ENCODE data around the gene CRYBG2. TPM values are rescaled to one million over a fixed set of nuclear protein-coding genes. Genes with fewer than 3 reads are reported as not detected.

CRYBG2 gene
- total and polyA plus RNA-seq, 10 of the 15 experiments (the other 5 are each of a cell fraction or from before 2014, with no cell fraction given), result 0.03 to 1.2 (median 0.11) TPM; not detected in 4

DNA sequence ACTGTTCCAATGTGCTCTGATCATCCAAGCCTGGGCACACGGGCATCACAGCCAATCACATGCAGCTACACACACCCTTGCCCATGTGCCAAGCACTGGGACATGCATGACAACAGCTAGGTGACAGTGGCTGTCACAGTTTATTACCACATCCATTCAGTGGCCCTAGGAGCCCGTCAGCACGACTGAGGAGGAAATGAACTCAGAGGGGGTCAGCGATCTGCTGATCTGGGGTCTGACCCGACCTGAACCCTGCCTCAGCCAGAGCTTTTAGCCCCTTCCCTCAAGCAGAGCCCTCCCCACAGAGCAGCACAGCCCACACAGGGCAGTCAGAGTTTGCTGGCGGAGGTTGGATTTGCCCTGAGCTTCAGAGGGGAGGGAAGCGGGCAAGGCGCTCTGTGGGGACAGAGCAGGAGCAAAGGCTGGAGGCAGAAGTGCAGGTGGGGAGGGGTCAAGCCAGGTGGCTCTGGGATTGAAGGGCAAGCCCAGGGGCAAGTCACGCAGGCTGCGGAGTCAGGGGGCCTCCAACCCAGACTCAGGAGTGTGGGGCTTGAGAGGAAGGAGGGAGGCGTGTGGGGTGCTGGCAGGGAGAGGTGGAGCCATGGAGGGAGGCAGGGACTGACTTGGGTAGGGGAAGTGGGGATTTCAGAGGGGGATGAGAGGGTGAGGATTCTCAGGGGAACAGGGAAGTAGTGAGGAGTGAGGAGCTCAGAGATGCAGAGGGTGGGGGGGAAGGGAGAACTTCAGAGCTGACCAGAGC lies 63.6 kb downstream of the CRYBG2 start (continued):
- 0 out of 2 replicates have a peak, but pooled peaks have one; percentile 6 for TF ChIP-seq TCF12 (IDR thresholded peaks at IDR 0.05; ENCODE audit: low read depth, low read length)

DNA sequence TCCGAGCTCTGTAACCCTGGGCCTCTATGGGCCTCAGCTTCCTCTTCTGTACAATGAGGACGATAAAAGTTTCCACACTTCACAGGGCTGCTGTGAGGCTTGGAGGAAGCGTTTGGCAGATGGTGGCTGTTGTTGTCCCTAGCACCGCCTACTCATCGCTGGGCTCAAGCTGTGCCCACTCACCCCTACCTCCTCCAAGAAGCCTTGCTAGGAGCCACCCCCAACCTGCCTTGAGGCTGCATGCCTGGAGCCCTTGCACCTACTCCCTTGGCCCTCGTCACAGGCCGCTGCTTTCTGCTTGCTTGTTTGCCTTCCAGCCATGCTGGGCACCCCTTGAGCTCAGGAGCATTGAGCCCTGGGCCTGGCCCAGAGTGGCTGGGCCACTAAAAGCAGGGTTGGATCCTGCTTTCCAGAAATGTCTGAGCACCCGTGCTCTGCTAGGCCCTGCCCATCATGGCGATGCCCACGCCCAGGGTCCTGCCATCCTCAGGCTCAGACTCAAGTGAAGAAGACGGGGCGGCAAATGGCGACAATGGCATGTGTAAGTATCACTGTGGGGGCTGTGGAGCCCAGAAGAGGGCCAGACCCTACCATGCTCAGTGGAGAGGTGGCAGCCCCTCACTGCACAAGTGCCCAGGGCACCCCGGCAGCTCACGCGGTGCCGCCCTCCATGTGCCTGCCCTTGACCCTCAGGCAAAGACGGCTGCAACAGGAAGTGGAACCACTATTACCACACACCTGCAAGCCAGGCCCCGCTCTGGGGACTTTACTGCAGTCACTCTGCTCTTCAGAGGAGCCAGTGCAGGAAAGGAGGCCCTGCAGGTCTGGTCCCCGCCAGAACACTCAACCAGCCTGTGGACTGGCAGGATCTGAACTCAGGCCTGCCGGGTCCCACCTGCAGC lies 64.5 kb downstream of the CRYBG2 start:
- no peaks in the 10 kb centered on the region for H3K9me3 ChIP-seq (replicated peaks; ENCODE audit: control insufficient read depth, insufficient read depth, low read length)
- TF ChIP-seq, protein P1, sequence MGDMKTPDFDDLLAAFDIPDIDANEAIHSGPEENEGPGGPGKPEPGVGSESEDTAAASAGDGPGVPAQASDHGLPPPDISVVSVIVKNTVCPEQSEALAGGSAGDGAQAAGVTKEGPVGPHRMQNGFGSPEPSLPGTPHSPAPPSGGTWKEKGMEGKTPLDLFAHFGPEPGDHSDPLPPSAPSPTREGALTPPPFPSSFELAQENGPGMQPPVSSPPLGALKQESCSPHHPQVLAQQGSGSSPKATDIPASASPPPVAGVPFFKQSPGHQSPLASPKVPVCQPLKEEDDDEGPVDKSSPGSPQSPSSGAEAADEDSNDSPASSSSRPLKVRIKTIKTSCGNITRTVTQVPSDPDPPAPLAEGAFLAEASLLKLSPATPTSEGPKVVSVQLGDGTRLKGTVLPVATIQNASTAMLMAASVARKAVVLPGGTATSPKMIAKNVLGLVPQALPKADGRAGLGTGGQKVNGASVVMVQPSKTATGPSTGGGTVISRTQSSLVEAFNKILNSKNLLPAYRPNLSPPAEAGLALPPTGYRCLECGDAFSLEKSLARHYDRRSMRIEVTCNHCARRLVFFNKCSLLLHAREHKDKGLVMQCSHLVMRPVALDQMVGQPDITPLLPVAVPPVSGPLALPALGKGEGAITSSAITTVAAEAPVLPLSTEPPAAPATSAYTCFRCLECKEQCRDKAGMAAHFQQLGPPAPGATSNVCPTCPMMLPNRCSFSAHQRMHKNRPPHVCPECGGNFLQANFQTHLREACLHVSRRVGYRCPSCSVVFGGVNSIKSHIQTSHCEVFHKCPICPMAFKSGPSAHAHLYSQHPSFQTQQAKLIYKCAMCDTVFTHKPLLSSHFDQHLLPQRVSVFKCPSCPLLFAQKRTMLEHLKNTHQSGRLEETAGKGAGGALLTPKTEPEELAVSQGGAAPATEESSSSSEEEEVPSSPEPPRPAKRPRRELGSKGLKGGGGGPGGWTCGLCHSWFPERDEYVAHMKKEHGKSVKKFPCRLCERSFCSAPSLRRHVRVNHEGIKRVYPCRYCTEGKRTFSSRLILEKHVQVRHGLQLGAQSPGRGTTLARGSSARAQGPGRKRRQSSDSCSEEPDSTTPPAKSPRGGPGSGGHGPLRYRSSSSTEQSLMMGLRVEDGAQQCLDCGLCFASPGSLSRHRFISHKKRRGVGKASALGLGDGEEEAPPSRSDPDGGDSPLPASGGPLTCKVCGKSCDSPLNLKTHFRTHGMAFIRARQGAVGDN (IDR thresholded peaks at IDR 0.05), result peak; percentile 75
- TF ChIP-seq ZBED1 (IDR thresholded peaks at IDR 0.05; ENCODE audit: borderline replicate concordance) (no peak), IKZF2 (IDR thresholded peaks at IDR 0.05) (peak in 1 of 2 experiments; percentile 34; a peak in 1 of 4 replicates), MXI1 (IDR thresholded peaks at IDR 0.05; ENCODE audit: low read depth, low read length) (0 out of 2 replicates have a peak, but pooled peaks have one; percentile 40), ZNF622 (IDR thresholded peaks at IDR 0.05) (no peak), MAX (IDR thresholded peaks at IDR 0.05; ENCODE audit: low read depth, low read length) (peak; percentile 40; the same call in 1 of the 2 replicates), BHLHE40 (IDR thresholded peaks at IDR 0.05; ENCODE audit: borderline replicate concordance in 1 of 2, low read depth in 2 of 2, low read length in 1 of 2) (peak; percentile 37 to 68; a peak in 3 of 4 replicates)
- TF ChIP-seq, protein P2, sequence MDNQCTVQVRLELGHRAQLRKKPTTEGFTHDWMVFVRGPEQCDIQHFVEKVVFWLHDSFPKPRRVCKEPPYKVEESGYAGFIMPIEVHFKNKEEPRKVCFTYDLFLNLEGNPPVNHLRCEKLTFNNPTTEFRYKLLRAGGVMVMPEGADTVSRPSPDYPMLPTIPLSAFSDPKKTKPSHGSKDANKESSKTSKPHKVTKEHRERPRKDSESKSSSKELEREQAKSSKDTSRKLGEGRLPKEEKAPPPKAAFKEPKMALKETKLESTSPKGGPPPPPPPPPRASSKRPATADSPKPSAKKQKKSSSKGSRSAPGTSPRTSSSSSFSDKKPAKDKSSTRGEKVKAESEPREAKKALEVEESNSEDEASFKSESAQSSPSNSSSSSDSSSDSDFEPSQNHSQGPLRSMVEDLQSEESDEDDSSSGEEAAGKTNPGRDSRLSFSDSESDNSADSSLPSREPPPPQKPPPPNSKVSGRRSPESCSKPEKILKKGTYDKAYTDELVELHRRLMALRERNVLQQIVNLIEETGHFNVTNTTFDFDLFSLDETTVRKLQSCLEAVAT (IDR thresholded peaks at IDR 0.05), result 0 out of 2 replicates have a peak, but pooled peaks have one; percentile 58

More for the DNA sequence above, 64.5 kb downstream of the CRYBG2 start:
- ATAC-seq (peak; percentile 60), DNase-seq (ENCODE audit: low read depth, low spot score) (no peak), FAIRE-seq (peak; percentile 73)
- Histone ChIP-seq H3K79me2 (ENCODE audit: control insufficient read depth, insufficient read depth, low read length) (no peaks in the 10 kb centered on the region), H3K4me1 (ENCODE audit: control insufficient read depth, insufficient read depth, low read length) (peaks cover 68% of the 10 kb centered on the region), H3K9ac (ENCODE audit: control insufficient read depth, insufficient read depth, low read length) (peak overlapping the region; percentile 42), H3K4me2 (ENCODE audit: control insufficient read depth, insufficient read depth) (peak overlapping the region; percentile 66), H3K36me3 (ENCODE audit: control insufficient read depth in 2 of 2, insufficient read depth in 2 of 2, low read length in 1 of 2) (no peaks in the 10 kb centered on the region), H3K27me3 (replicated peaks in 1 of 2; ENCODE audit: control insufficient read depth in 2 of 2, insufficient read depth in 2 of 2, low read length in 1 of 2) (no peaks in the 10 kb centered on the region), H3K4me3 (no peak overlapping the region), H4K20me1 (ENCODE audit: control insufficient read depth, insufficient read depth) (no peaks in the 10 kb centered on the region), H3K27ac (ENCODE audit: control insufficient read depth, insufficient read depth) (peak overlapping the region; percentile 86), H2AFZ (ENCODE audit: control insufficient read depth, low read depth, low read length) (peak overlapping the region; percentile 74)
- POLR2A ChIA-PET, result interaction anchor here (0.6 to 9.2 kb wide), 8 partner anchors 8 to 292 kb away, joined by 3 to 253 read pairs (median 8); partner anchors contain the start of genes CD52, PAFAH2, SH3BGRL3 and UBXN11
- intact Hi-C loops (cut with micrococcal nuclease; ENCODE audit: unreplicated experiment), result no loop called here
- WGBS (ENCODE audit: insufficient coverage, insufficient replicate concordance, low lambda C conversion rate, missing lambda C conversion rate), result 12% methylated on average over 21 of the region's 21 CpGs
- RAD21 ChIA-PET (ENCODE audit: unreplicated experiment), result interaction anchor here (0.6 to 8.7 kb wide), 15 partner anchors 10 to 128 kb away, joined by 3 to 477 read pairs (median 6); partner anchors contain the start of genes CD52, CEP85, SH3BGRL3 and UBXN11
- CTCF ChIA-PET, result interaction anchor here (0.7 to 18.0 kb wide), 19 partner anchors 8 to 500 kb away, joined by 3 to 879 read pairs (median 6); partner anchors contain the start of genes CD52, CEP85, DHDDS and PAFAH2
- in situ Hi-C loops (cut with MboI), result loop anchor here (5.0 kb wide), 1 partner anchor 33 kb away; no protein-coding TSS in a partner anchor
- BruUV-seq (replicated peaks), result no TSS peak
- SMC1A ChIA-PET (ENCODE audit: uncharacterized antibody, unreplicated experiment), result interaction anchor here (0.5 to 11.1 kb wide), 15 partner anchors 7 to 143 kb away, joined by 3 to 474 read pairs (median 5); partner anchors contain the start of genes CD52, DHDDS and SH3BGRL3

Data from GM12878 (cell line).